HEK293 (cell line): Measurements from ENCODE around the gene LBH.

Source experiments
- HOXD13 ChIP-seq: sonication (generic); formaldehyde crosslinking; IDR thresholded peaks from 2 replicates; pipeline ENCODE4 v1.8.0; 2022; ENCODE audit warnings: missing genetic modification reagents, borderline replicate concordance
- ZBTB1 ChIP-seq: fragments of 450-650 bp; formaldehyde crosslinking; IDR thresholded peaks from 2 replicates; pipeline ENCODE4 v1.5.1; 2016; ENCODE audit warnings: missing biosample characterization, missing genetic modification characterization

DNA sequence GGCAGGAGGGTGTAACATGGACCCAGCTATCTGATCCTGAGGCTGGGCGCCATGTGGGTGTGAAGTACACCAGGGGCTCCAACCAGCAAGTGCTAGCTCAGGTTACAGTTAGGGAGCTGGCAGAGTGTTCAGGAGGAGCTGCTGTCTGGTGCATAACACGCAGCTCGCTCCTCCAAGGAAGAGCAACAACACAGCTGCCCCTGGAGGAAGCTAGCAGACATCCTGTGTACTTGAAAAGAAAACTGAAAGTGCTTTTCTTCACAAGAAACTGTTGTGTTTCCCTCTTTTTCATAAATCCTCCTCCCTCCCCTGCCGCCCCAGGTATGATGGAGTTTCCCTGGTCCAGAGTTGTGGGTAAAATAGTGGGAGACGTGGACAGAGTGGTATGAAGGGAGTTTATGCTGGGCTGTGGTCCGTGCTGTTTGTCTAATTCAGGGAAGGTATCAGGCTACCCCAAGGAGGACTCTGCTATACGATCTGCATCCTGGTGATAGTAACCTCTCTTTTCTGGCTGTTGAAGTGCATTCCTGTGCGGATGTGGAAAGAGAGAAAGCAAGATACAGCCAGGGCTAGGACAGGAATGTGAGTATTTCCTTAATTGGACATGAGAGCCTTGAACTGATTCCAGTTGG, 6.1 kb upstream of the LBH start:
- TF ChIP-seq HOXD13 (CRISPR knock-in tag) (no peak), ZBTB1 (tag by site-specific recombination) (no peak)
